NK-92 treated with Interleukin-12 subunit alpha and Interleukin-12 subunit beta, amount 100 ng/mL, for 24 hours (cell line): ENCODE measurements around the gene ARHGAP40.
"Not testable (repeated sequence)": the region's sequence is repeated elsewhere in the genome, so short reads cannot be mapped to it uniquely, and the experiment has no call there.

Experiments
- DNase-seq: peaks from one replicate; lab custom pipeline; 2025; lab: John Stamatoyannopoulos, UW

The ARHGAP40 gene

GRCh38 chr20:38588303-38588702 is 13.3 kb upstream of the ARHGAP40 start:
- DNase-seq, result no peak

GRCh38 chr20:38589351-38589750 is 12.3 kb upstream of the ARHGAP40 start:
- DNase-seq, result no peak

DNA sequence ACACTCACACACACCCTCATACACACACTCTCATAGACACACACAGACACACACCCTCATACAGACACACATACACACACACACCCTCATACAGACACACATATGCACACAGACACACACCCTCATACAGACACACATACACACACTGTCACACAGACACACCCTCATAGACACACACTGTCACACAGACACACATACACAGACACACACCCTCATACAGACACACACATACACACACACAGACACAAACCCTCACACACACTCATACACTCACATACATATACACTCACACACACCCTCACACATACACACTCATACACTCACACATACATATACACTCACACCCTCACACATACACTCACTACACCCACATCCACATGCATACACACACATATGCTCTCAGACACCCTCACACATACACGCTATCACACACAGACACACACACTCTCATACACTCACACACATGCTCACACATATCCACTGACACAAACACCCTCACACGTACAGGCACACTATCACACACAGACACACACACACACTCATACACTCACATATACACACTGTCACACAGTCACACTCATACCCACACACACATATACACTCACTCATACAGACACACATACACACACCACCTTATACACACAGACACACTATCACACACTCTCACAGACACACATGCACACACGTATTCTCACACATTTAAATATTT is 11.5 kb upstream of the ARHGAP40 start:
- DNase-seq, result no peak

DNA sequence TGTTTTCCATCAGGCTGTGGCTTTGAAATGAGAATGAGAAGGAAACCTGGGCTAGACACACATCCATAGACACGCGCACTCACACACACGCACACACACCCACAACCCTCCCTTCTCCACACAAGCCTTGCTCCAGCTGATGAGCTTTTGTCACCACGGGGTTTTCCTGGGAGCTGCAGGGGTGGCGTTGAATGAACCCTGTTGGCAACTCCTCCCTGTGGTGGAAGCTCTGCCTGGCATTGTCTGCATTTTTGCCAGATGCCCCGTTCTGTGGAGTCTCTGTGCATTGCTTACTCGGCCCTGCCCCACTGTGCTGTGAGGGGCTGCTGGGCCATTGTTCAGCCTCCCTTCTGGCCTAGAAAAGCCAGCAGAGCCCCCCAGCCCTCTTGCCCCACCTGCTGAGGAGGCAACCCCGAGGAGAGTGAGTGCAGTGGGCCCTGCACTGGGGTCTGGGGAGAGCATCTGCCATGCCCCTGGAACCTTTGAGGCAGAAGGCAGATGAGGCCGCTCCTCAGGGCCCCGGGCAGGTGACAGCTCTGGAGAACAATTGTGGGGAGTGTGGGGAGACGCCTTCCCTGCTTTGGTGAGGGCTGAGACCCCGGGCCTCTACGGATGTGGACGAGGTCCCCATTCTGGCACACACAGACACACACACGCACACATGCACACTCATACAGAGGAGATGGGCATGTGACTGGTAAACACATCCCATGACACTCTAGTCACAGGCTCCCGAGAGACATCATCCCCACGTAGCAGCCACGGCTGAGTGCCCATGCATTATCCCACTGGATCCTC is 10.7 kb upstream of the ARHGAP40 start:
- no peak for DNase-seq

- no peak for DNase-seq
These were observed 9.9 kb upstream of the ARHGAP40 start for GRCh38 chr20:38591474-38592410.

DNA sequence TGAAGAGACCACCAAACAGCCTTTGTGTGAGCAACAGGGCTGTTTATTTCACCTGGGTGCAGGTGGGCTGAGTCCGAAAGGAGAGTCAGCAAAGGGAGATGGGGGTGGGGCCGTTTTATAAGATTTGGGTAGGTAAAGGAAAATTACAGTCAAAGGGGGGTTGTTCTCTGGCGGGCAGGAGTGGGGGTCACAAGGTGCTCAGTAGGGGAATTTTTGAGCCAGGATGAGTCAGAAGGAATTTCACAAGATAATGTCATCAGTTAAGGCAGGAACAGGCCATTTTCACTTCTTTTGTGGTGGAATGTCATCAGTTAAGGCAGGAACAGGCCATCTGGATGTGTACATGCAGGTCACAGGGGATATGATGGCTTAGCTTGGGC is 9.2 kb upstream of the ARHGAP40 start:
- not testable (repeated sequence) for DNase-seq

- DNase-seq, result not testable (repeated sequence)
These were observed 7.3 kb upstream of the ARHGAP40 start for GRCh38 chr20:38594281-38594680.

GRCh38 chr20:38595886-38596285 is 5.7 kb upstream of the ARHGAP40 start:
- DNase-seq, result not testable (repeated sequence)

- DNase-seq, result no peak
These were observed 2.2 kb upstream of the ARHGAP40 start for GRCh38 chr20:38599410-38599882.

- DNase-seq, result no peak
These were observed 1.6 kb upstream of the ARHGAP40 start for GRCh38 chr20:38600057-38600456.

- no peak for DNase-seq
These were observed 574 bp downstream of the ARHGAP40 start for GRCh38 chr20:38602185-38602581.

GRCh38 chr20:38603286-38603685 is 1.7 kb downstream of the ARHGAP40 start:
- DNase-seq, result no peak

- no peak for DNase-seq
These were observed 3.3 kb downstream of the ARHGAP40 start for GRCh38 chr20:38604873-38605303.

DNA sequence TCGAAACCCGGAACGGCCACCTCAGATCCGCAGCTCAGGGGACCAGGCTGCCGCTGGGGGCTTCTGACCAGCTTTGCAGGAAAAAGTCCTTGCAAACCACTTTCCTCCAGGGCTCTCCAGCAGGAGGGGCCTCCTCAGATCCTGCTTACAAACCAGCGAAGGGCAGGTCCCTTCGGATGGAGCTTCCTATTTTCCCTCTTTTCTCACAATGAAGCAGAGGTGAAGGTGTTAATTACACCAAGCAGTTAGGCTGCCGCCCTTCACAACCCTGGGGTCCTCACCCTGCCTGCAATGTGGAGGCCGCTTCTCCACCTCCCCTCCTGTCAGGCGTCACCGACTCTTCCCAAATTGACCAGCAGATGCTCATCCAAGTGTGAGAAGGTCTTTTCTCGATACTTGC is 5.7 kb downstream of the ARHGAP40 start:
- no peak for DNase-seq

DNA sequence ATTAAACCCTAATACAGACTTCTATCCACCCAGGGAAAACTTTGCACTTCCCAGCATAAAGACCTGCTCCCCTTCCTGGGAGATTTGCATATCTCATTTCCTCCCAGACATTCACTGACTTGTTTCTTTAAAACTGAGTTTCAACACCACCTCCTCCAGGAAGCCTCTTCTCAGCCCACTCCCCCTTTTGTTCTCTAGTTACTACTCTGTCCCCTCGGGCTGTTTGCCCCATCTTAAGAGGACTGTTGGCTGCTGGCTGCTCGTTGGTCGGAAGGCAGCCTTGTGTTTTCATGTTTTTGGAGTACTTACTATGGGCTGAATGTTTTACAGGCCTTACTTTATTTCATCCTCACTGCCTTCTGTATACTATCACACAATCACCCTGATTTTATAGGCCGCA is 6.6 kb downstream of the ARHGAP40 start:
- no peak for DNase-seq

GRCh38 chr20:38609815-38610214 is 8.2 kb downstream of the ARHGAP40 start:
- DNase-seq, result no peak

DNA sequence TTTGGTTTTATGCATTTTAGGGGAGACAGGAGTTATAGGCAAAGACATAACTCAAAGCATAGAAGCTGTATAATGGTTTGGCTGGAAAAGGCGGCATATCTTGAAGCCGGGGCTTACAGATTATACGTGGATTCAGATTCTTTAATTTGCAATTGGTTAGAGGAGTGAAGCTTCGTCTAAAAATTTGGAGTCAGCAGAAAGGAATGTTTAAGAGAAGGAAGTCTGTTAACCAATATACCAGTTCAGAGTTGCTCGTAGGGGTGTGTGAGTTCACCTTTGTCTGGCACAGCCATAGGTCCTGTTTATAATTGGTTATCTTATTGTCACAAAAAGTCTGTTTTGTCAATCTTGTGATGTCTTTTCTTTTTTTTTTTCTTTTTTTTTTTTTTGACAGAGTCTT is 8.9 kb downstream of the ARHGAP40 start:
- DNase-seq, result no peak

- DNase-seq, result no peak
These were observed 11.3 kb downstream of the ARHGAP40 start for GRCh38 chr20:38612751-38613515.

- DNase-seq, result no peak
These were observed 13.7 kb downstream of the ARHGAP40 start for GRCh38 chr20:38615283-38615682.

DNA sequence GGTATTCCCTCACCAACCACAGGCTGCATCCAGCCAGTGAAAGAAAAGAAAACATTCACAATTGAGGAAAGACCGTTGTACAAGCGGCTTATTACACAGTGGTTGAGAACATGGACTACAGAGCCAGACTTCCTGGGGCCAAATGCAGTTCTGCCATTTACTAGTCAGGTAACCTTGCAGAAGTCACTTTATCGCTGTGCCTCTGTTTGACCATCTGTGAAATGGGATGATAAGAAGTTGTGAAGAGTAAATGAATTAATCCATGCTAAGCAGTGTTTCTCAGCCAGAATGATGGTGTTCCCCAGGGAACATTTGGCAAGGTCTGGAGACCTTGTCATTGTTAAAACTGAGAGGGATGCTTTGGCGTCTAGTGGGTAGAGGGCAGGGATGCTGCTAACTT is 14.8 kb downstream of the ARHGAP40 start:
- no peak for DNase-seq

- DNase-seq, result no peak
These were observed 15.6 kb downstream of the ARHGAP40 start for GRCh38 chr20:38617011-38617829.
